Measurements from ENCODE around the gene PLEKHG5.

DNA sequence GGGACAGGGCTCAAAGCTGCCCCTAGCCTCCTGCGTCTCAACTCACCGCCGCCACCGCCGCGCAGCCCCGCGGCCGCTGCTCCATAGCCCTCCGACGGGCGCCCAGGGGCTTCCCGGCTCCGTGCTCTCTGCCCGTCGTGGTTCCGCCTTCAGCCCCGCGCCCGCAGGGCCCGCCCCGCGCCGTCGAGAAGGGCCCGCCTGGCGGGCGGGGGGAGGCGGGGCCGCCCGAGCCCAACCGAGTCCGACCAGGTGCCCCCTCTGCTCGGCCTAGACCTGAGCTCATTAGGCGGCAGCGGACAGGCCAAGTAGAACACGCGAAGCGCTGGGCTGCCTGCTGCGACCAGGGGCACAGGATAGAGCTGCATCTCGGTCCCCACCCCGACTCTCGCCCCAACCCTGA, 25.4 kb downstream of the PLEKHG5 start, which contains the start of gene TNFRSF25:
- TF ChIP-seq, protein P1, sequence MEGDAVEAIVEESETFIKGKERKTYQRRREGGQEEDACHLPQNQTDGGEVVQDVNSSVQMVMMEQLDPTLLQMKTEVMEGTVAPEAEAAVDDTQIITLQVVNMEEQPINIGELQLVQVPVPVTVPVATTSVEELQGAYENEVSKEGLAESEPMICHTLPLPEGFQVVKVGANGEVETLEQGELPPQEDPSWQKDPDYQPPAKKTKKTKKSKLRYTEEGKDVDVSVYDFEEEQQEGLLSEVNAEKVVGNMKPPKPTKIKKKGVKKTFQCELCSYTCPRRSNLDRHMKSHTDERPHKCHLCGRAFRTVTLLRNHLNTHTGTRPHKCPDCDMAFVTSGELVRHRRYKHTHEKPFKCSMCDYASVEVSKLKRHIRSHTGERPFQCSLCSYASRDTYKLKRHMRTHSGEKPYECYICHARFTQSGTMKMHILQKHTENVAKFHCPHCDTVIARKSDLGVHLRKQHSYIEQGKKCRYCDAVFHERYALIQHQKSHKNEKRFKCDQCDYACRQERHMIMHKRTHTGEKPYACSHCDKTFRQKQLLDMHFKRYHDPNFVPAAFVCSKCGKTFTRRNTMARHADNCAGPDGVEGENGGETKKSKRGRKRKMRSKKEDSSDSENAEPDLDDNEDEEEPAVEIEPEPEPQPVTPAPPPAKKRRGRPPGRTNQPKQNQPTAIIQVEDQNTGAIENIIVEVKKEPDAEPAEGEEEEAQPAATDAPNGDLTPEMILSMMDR (IDR thresholded peaks at IDR 0.05), result no peak
- no peak for TF ChIP-seq POLR2A (IDR thresholded peaks at IDR 0.05)

Measured in heart left ventricle (tissue), 13 donors.